K562 (cell line): ENCODE measurements around the gene ABAT. TPM values are rescaled to one million over a fixed set of nuclear protein-coding genes. Genes with fewer than 3 reads are reported as not detected.
A peak's percentile ranks its signal among the peaks of the same experiment; 100 is the strongest.

Source experiments
- ATAC-seq: fragments of 200-7000 bp; cut with Tn5 transposase; 3 replicates; pipeline ENCODE4 v1.9.1; 2020; ENCODE audit warnings: moderate library complexity
- BruUV-seq: library from RNA; stranded (reverse); fragments of 400-500 nt; replicated peaks from 2 replicates; lab custom pipeline; 2021; lab: Mats Ljungman, UMichigan
- CTCF ChIA-PET: fragments of 300-600 bp; formaldehyde crosslinking; extraction: SDS; loops from one replicate; lab custom pipeline; 2021; ENCODE audit warnings: low intra/inter-chr PET ratio; lab: Yijun Ruan, JAX
- POLR2A ChIA-PET: fragments of 300-600, 350-650 bp; sonication (Branson Sonifier 250); formaldehyde crosslinking; extraction: SDS; loops from one replicate; lab custom pipeline; 2021; ENCODE audit warnings: antibody characterized with exemption, inconsistent platforms; lab: Yijun Ruan, JAX
- DNase-seq, 4 experiments: peaks; one replicate each; pipeline versions ENCODE4 v3.0.0 to v3.0.0-alpha.2; 2011 to 2018; ENCODE audit warnings: low spot score in 3 of 4, mixed read lengths in 3 of 4; ENCODE audit errors: extremely low read depth in 1 of 4
- FAIRE-seq: peaks from 2 replicates; lab custom pipeline; 2011; peaks lifted over from hg19 to GRCh38; lab: Jason Lieb, UNC
- H2AFZ ChIP-seq: 2 replicates; pipeline ENCODE4 v1.6.0; 2011; ENCODE audit warnings: low read depth, low read length, control low read depth, inconsistent platforms
- H3K27ac ChIP-seq: fragments of 200-600 bp; 3 replicates; pipeline ENCODE4 v1.8.0; 2011; ENCODE audit warnings: low read depth, mild to moderate bottlenecking, control low read depth, inconsistent platforms, low read length, moderate library complexity, mixed read lengths; ENCODE audit errors: extremely low read depth
- H3K27me3 ChIP-seq, 2 experiments: fragments of 300-600 bp in 1 of 2; 2 replicates in 1 of 2; 3 replicates in 1 of 2; pipeline versions ENCODE4 v1.6.0 to v1.8.0; 2011; ENCODE audit warnings: inconsistent platforms in 2 of 2, low read length in 2 of 2, mild to moderate bottlenecking in 1 of 2, mixed read lengths in 1 of 2, moderate library complexity in 1 of 2; ENCODE audit not compliant: control insufficient read depth in 2 of 2, insufficient read depth in 2 of 2
- H3K36me3 ChIP-seq: fragments of 300-600 bp; 3 replicates; pipeline ENCODE4 v1.8.0; 2011; ENCODE audit warnings: mild to moderate bottlenecking, low read length, inconsistent platforms; ENCODE audit not compliant: control insufficient read depth, insufficient read depth
- H3K4me1 ChIP-seq, 2 experiments: fragments of 200-600 bp in 1 of 2; replicated peaks in 1 of 2; 2 replicates in 1 of 2; 3 replicates in 1 of 2; pipeline versions ENCODE4 v1.5.1 to v1.8.0; 2011; ENCODE audit warnings: inconsistent platforms in 2 of 2, low read length in 2 of 2, mild to moderate bottlenecking in 1 of 2, mixed read lengths in 1 of 2, moderate library complexity in 1 of 2; ENCODE audit not compliant: control insufficient read depth in 2 of 2, insufficient read depth in 2 of 2
- H3K4me2 ChIP-seq: 2 replicates; pipeline ENCODE4 v1.6.1; 2011; ENCODE audit warnings: low read length, control low read depth, inconsistent platforms, mixed read lengths; ENCODE audit not compliant: insufficient read depth
- H3K4me3 ChIP-seq: fragments of 200-600 bp; sonication (generic), shearing (Covaris generic); 2 replicates; pipeline ENCODE4 v1.5.1; 2016; ENCODE audit warnings: control low read depth, inconsistent platforms
- H3K79me2 ChIP-seq: fragments of 200-600 bp; 3 replicates; pipeline ENCODE4 v1.8.0; 2011; ENCODE audit warnings: low read length, inconsistent platforms; ENCODE audit not compliant: control insufficient read depth, insufficient read depth
- H3K9ac ChIP-seq, 2 experiments: 2 replicates each; pipeline versions ENCODE4 v1.6.0 to v1.6.1; 2011; ENCODE audit warnings: low read depth in 2 of 2, low read length in 2 of 2, control low read depth in 1 of 2, inconsistent platforms in 1 of 2, mild to moderate bottlenecking in 1 of 2, mixed read lengths in 1 of 2; ENCODE audit not compliant: insufficient read depth in 1 of 2
- H3K9me1 ChIP-seq: one replicate; pipeline ENCODE4 v1.6.0; 2011; ENCODE audit warnings: inconsistent platforms, mild to moderate bottlenecking, low read length, moderate library complexity; ENCODE audit not compliant: control insufficient read depth, insufficient read depth
- H3K9me3 ChIP-seq: replicated peaks from 2 replicates; pipeline ENCODE4 v1.5.1; 2011; ENCODE audit warnings: low read depth, low read length, inconsistent platforms; ENCODE audit not compliant: control insufficient read depth, insufficient read depth
- H4K20me1 ChIP-seq: replicated peaks from 2 replicates; pipeline ENCODE4 v1.6.1; 2011; ENCODE audit warnings: low read length, inconsistent platforms, mixed read lengths; ENCODE audit not compliant: control insufficient read depth, insufficient read depth
- CTBP1 ChIP-seq: fragments of 450-650 bp; IDR thresholded peaks from 2 replicates; pipeline ENCODE4 v1.6.1; 2016; ENCODE audit warnings: borderline replicate concordance
- NFE2 ChIP-seq: IDR thresholded peaks from 2 replicates; pipeline ENCODE4 v1.6.1; 2014; ENCODE audit warnings: antibody characterized with exemption, low read depth
- NFE2L1 ChIP-seq: fragments of 450-650 bp; IDR thresholded peaks from 2 replicates; pipeline ENCODE4 v1.6.1; 2016; ENCODE audit warnings: missing genetic modification characterization, low read depth, mild to moderate bottlenecking, missing compliant biosample characterization, moderate library complexity, borderline replicate concordance
- POLR2G ChIP-seq: fragments of 200-400 bp; formaldehyde crosslinking; IDR thresholded peaks from 2 replicates; pipeline ENCODE4 v1.6.1; 2017; ENCODE audit warnings: low read depth, mild to moderate bottlenecking, antibody characterized with exemption, low read length, moderate library complexity
- ZNF766 ChIP-seq: fragments of 200-800 bp; sonication (Bioruptor generic); conservative IDR thresholded peaks from 2 replicates; pipeline ENCODE4 v1.6.1; 2016; ENCODE audit warnings: missing genetic modification characterization, missing compliant biosample characterization
- WGBS: fragments of 100-300 bp; shearing (Covaris generic); methylation state at CpG from one replicate; pipeline ENCODE4 v1.1.6; 2016; ENCODE audit warnings: low coverage, mixed read lengths; ENCODE audit not compliant: insufficient coverage; ENCODE audit errors: missing lambda C conversion rate; 5-methylcytosine and 5-hydroxymethylcytosine counted together
- in situ Hi-C: fragments of 300-500 bp; cut with MboI; formaldehyde crosslinking; loops from 4 replicates; pipeline ENCODE4 v1.15.0; 2018; ENCODE audit warnings: inconsistent platforms, mixed read lengths
- intact Hi-C: fragments of 100-400 bp; cut with micrococcal nuclease; formaldehyde crosslinking; loops from 2 replicates; pipeline ENCODE4 v1.14.2; 2022
- polyA plus RNA-seq, 8 experiments: library from polyadenylated mRNA; depleted of rRNA in 4 of 8; stranded (reverse) in 5 of 8; unstranded in 3 of 8; fragments of >200 nt; fragmentation: Nextera tagmentation in 2 of 8; fragmentation: Illumina TruSeq in 1 of 8; extraction: Ambion mirVana in 2 of 8; extraction: Trizol in 1 of 8; gene quantifications; 2 replicates each; pipeline versions ENCODE4 v1.2.1 to v1.2.3, GENCODE V29; 2011 to 2014; ENCODE audit warnings: inconsistent platforms in 1 of 8, missing spikeins in 1 of 8
- small RNA-seq: library from RNA; depleted of rRNA; stranded (forward); fragments of <200 nt; gene quantifications from one replicate; pipeline ENCODE3, GENCODE V24; 2014
- total RNA-seq, 7 experiments: library from RNA; depleted of rRNA in 6 of 7; stranded (reverse); fragments of >200 nt in 6 of 7; fragmentation: Illumina TruSeq in 2 of 7; extraction: Trizol in 2 of 7; gene quantifications; 2 replicates each; pipeline versions ENCODE4 v1.2.1 to v1.2.3, GENCODE V29; 2011 to 2021; ENCODE audit warnings: low replicate concordance in 1 of 7

The ABAT gene
- total and polyA plus RNA-seq, 9 of the 15 experiments (the other 6 are each of a cell fraction or from before 2014, with no cell fraction given) = 0.01 to 0.49 (median 0.10) TPM

GRCh38 chr16:8832717-8833105, 158.3 kb downstream of the ABAT start:
- Histone ChIP-seq H3K27ac (no peak overlapping the region), H3K27me3 (no peaks in the 10 kb centered on the region), H3K9me1 (no peaks in the 10 kb centered on the region), H3K4me2 (no peak overlapping the region), H3K79me2 (no peaks in the 10 kb centered on the region), H3K4me1 (peaks cover 0 to 4% of the 10 kb centered on the region in 2 experiments; a peak in 2 of 5 replicates), H4K20me1 (no peaks in the 10 kb centered on the region), H3K36me3 (peaks cover 45% of the 10 kb centered on the region; the same call in 2 of the 3 replicates), H2AFZ (no peak overlapping the region), H3K9me3 (no peaks in the 10 kb centered on the region), H3K9ac (no peak overlapping the region; a peak in 1 of 4 replicates), H3K4me3 (no peak overlapping the region)
- ATAC-seq = no peak
- no peak for FAIRE-seq
- intact Hi-C loops = no loop called here
- CTCF ChIA-PET = no interaction called here
- DNase-seq = no peak
- in situ Hi-C loops = no loop called here
- BruUV-seq = no TSS peak
- POLR2A ChIA-PET = no interaction called here
- no peak for TF ChIP-seq CTBP1
- no peak for TF ChIP-seq NFE2L1
- no peak for TF ChIP-seq ZNF766
- no peak for TF ChIP-seq NFE2
- TF ChIP-seq POLR2G = peak; percentile 46
- WGBS = 85% methylated on average over 15 of the region's 16 CpGs

Small RNA genes lying within 50 kb of the gene (small RNA-seq; reads per million reads assigned to genes)
- gene AC007224.1 (not detected), gene RN7SL743P (not detected), gene RNU7-63P (not detected)

Other genes with a start within 250 kb of the ABAT start
- gene TMEM114, start 84.1 kb upstream of the ABAT start, total RNA-seq (2014; rRNA removed) = not detected in 2 replicates
- gene TMEM114, start 84.1 kb upstream of the ABAT start, total RNA-seq (2014; rRNA removed; fragmentation: Illumina TruSeq; extraction: Trizol) = not detected in 2 replicates
- gene TMEM114, start 84.1 kb upstream of the ABAT start, total RNA-seq (2015; rRNA removed; fragmentation: Illumina TruSeq; extraction: Trizol) = not detected in 2 replicates
- not detected in 2 replicates for gene TMEM114, start 84.1 kb upstream of the ABAT start, total RNA-seq (2021)
- not detected in 2 replicates for gene TMEM114, start 84.1 kb upstream of the ABAT start, polyA plus RNA-seq (2011; rRNA removed)
- gene TMEM114, start 84.1 kb upstream of the ABAT start, polyA plus RNA-seq (2014; fragmentation: Illumina TruSeq; extraction: Trizol) = not detected in 2 replicates
- not detected for gene TMEM114, start 84.1 kb upstream of the ABAT start, polyA plus RNA-seq (2014; fragmentation: Nextera tagmentation; extraction: Ambion mirVana)
- not detected in 2 replicates for gene TMEM114, start 84.1 kb upstream of the ABAT start, polyA plus RNA-seq (2014; rRNA removed)
- 12.6 and 20.0 TPM in 2 replicates for gene METTL22, start 52.9 kb upstream of the ABAT start, total RNA-seq (2014; rRNA removed)
- gene METTL22, start 52.9 kb upstream of the ABAT start, total RNA-seq (2014; rRNA removed; fragmentation: Illumina TruSeq; extraction: Trizol) = 11.5 and 14.7 TPM in 2 replicates
- 16.5 and 18.5 TPM in 2 replicates for gene METTL22, start 52.9 kb upstream of the ABAT start, total RNA-seq (2015; rRNA removed; fragmentation: Illumina TruSeq; extraction: Trizol)
- gene METTL22, start 52.9 kb upstream of the ABAT start, total RNA-seq (2021) = 20.6 and 26.3 TPM in 2 replicates
- 33.2 and 45.8 TPM in 2 replicates for gene METTL22, start 52.9 kb upstream of the ABAT start, polyA plus RNA-seq (2011; rRNA removed)
- gene METTL22, start 52.9 kb upstream of the ABAT start, polyA plus RNA-seq (2014; fragmentation: Illumina TruSeq; extraction: Trizol) = 21.2 and 22.6 TPM in 2 replicates
- gene METTL22, start 52.9 kb upstream of the ABAT start, polyA plus RNA-seq (2014; fragmentation: Nextera tagmentation; extraction: Ambion mirVana) = 10 to 100 TPM in 1 of 2 experiments, 1 to 10 TPM in 1; 6.9 to 12.1 TPM
- 26.0 and 28.8 TPM in 2 replicates for gene METTL22, start 52.9 kb upstream of the ABAT start, polyA plus RNA-seq (2014; rRNA removed)
- 10.1 and 11.2 TPM in 2 replicates for gene TMEM186, start 123.0 kb downstream of the ABAT start, total RNA-seq (2014; rRNA removed)
- gene TMEM186, start 123.0 kb downstream of the ABAT start, total RNA-seq (2014; rRNA removed; fragmentation: Illumina TruSeq; extraction: Trizol) = 13.1 and 15.4 TPM in 2 replicates
- 10.1 and 11.0 TPM in 2 replicates for gene TMEM186, start 123.0 kb downstream of the ABAT start, total RNA-seq (2015; rRNA removed; fragmentation: Illumina TruSeq; extraction: Trizol)
- gene TMEM186, start 123.0 kb downstream of the ABAT start, total RNA-seq (2021) = 17.8 TPM in 2 replicates
- gene TMEM186, start 123.0 kb downstream of the ABAT start, polyA plus RNA-seq (2011; rRNA removed) = 14.9 and 16.4 TPM in 2 replicates
- gene TMEM186, start 123.0 kb downstream of the ABAT start, polyA plus RNA-seq (2014; fragmentation: Illumina TruSeq; extraction: Trizol) = 16.2 and 19.7 TPM in 2 replicates
- gene TMEM186, start 123.0 kb downstream of the ABAT start, polyA plus RNA-seq (2014; fragmentation: Nextera tagmentation; extraction: Ambion mirVana) = 10 to 100 TPM; 27.3 to 33.4 TPM
- gene TMEM186, start 123.0 kb downstream of the ABAT start, polyA plus RNA-seq (2014; rRNA removed) = 17.3 and 18.5 TPM in 2 replicates
- gene PMM2, start 123.2 kb downstream of the ABAT start, total RNA-seq (2014; rRNA removed) = 17.8 and 30.4 TPM in 2 replicates
- 29.8 and 33.9 TPM in 2 replicates for gene PMM2, start 123.2 kb downstream of the ABAT start, total RNA-seq (2014; rRNA removed; fragmentation: Illumina TruSeq; extraction: Trizol)
- 37.6 and 42.7 TPM in 2 replicates for gene PMM2, start 123.2 kb downstream of the ABAT start, total RNA-seq (2015; rRNA removed; fragmentation: Illumina TruSeq; extraction: Trizol)
- gene PMM2, start 123.2 kb downstream of the ABAT start, total RNA-seq (2021) = 28.9 and 32.0 TPM in 2 replicates
- gene PMM2, start 123.2 kb downstream of the ABAT start, polyA plus RNA-seq (2011; rRNA removed) = 16.3 and 21.1 TPM in 2 replicates
- 27.2 and 34.0 TPM in 2 replicates for gene PMM2, start 123.2 kb downstream of the ABAT start, polyA plus RNA-seq (2014; fragmentation: Illumina TruSeq; extraction: Trizol)
- 1 to 10 TPM; 5.6 to 7.8 TPM for gene PMM2, start 123.2 kb downstream of the ABAT start, polyA plus RNA-seq (2014; fragmentation: Nextera tagmentation; extraction: Ambion mirVana)
- gene PMM2, start 123.2 kb downstream of the ABAT start, polyA plus RNA-seq (2014; rRNA removed) = 25.9 and 27.1 TPM in 2 replicates
- 112 and 114 TPM in 2 replicates for gene CARHSP1, start 194.4 kb downstream of the ABAT start, total RNA-seq (2014; rRNA removed)
- gene CARHSP1, start 194.4 kb downstream of the ABAT start, total RNA-seq (2014; rRNA removed; fragmentation: Illumina TruSeq; extraction: Trizol) = 27.0 and 41.1 TPM in 2 replicates
- gene CARHSP1, start 194.4 kb downstream of the ABAT start, total RNA-seq (2015; rRNA removed; fragmentation: Illumina TruSeq; extraction: Trizol) = 65.2 and 68.5 TPM in 2 replicates
- gene CARHSP1, start 194.4 kb downstream of the ABAT start, total RNA-seq (2021) = 74.5 and 78.0 TPM in 2 replicates
- 37.0 and 40.8 TPM in 2 replicates for gene CARHSP1, start 194.4 kb downstream of the ABAT start, polyA plus RNA-seq (2011; rRNA removed)
- 40.4 and 87.0 TPM in 2 replicates for gene CARHSP1, start 194.4 kb downstream of the ABAT start, polyA plus RNA-seq (2014; fragmentation: Illumina TruSeq; extraction: Trizol)
- 10 to 100 TPM in 1 of 2 experiments, 1 to 10 TPM in 1; 5.8 to 17.1 TPM for gene CARHSP1, start 194.4 kb downstream of the ABAT start, polyA plus RNA-seq (2014; fragmentation: Nextera tagmentation; extraction: Ambion mirVana)
- gene CARHSP1, start 194.4 kb downstream of the ABAT start, polyA plus RNA-seq (2014; rRNA removed) = 97.9 and 104 TPM in 2 replicates
- gene LITAFD, start 207.7 kb downstream of the ABAT start, total RNA-seq (2014; rRNA removed) = not detected in 2 replicates
- not detected in 2 replicates for gene LITAFD, start 207.7 kb downstream of the ABAT start, total RNA-seq (2014; rRNA removed; fragmentation: Illumina TruSeq; extraction: Trizol)
- gene LITAFD, start 207.7 kb downstream of the ABAT start, total RNA-seq (2015; rRNA removed; fragmentation: Illumina TruSeq; extraction: Trizol) = not detected in 2 replicates
- not detected in 2 replicates for gene LITAFD, start 207.7 kb downstream of the ABAT start, total RNA-seq (2021)
- gene LITAFD, start 207.7 kb downstream of the ABAT start, polyA plus RNA-seq (2011; rRNA removed) = not detected in 2 replicates
- gene LITAFD, start 207.7 kb downstream of the ABAT start, polyA plus RNA-seq (2014; fragmentation: Illumina TruSeq; extraction: Trizol) = not detected in 2 replicates
- gene LITAFD, start 207.7 kb downstream of the ABAT start, polyA plus RNA-seq (2014; fragmentation: Nextera tagmentation; extraction: Ambion mirVana) = not detected
- gene LITAFD, start 207.7 kb downstream of the ABAT start, polyA plus RNA-seq (2014; rRNA removed) = not detected in 2 replicates